Measurements from ENCODE around the gene AQP6.

The AQP6 gene

DNA sequence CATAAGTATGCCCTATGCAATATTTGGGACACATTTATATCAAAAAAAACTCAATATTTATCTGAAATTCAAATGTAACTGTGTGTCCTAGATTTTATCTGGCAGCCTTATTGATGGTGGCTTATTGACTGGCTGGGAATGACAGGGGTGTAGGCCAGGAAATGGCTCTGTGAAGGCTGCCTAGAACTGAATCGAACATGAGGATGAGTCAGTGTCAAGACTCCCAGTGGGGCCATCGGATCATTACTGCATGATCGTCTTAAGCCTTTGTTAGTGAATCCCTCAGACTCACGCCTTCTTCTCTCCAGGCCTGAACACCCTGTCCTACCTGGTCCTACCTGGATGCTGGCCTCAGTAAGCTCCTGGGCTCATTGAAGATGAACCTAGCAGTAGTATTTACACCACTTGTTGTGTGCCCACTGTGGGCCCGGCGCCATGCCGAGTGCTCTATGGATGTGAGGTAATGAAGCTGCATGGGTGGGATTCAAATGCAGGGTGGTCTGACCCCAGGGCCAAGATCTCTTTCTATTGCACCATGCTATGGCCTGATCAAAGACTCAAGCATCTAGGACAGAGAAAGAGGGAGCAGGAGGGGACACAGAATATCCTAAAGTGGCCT, 48.0 kb upstream of the AQP6 start:
- Histone ChIP-seq H3K23ac (ENCODE audit: low read depth, low read length, poor library complexity) (no peak overlapping the region), H3K14ac (ENCODE audit: low read length) (no peak overlapping the region), H2AK5ac (ENCODE audit: low read depth, low read length) (no peak overlapping the region), H3K4me1 (ENCODE audit: control insufficient read depth in 2 of 2, insufficient read depth in 1 of 2, low read depth in 1 of 2, low read length in 2 of 2) (peaks cover 0 to 2% of the 10 kb centered on the region in 2 donors), H3K27ac (replicated peaks; ENCODE audit: low read length) (no peak overlapping the region), H3K18ac (ENCODE audit: low read length) (no peak overlapping the region), H3K4me2 (ENCODE audit: insufficient read depth, low read length, poor library complexity, severe bottlenecking) (no peak overlapping the region), H3K36me3 (replicated peaks in 1 of 2; ENCODE audit: control insufficient read depth in 2 of 2, insufficient read depth in 2 of 2, low read length in 2 of 2) (no peaks in the 10 kb centered on the region), H4K91ac (ENCODE audit: low read depth, low read length, poor library complexity) (no peak overlapping the region), H3K27me3 (ENCODE audit: control insufficient read depth in 3 of 3, insufficient read depth in 3 of 3, low read depth in 1 of 3, low read length in 3 of 3) (peaks cover 0 to 34% (median 0%) of the 10 kb centered on the region in 3 experiments), H2BK5ac (ENCODE audit: low read length) (no peak overlapping the region), H3K79me1 (ENCODE audit: low read depth, low read length) (peaks cover 2% of the 10 kb centered on the region), H4K8ac (ENCODE audit: low read depth, low read length) (no peak overlapping the region), H2AFZ (ENCODE audit: low read length) (no peak overlapping the region), H2BK120ac (ENCODE audit: low read depth, low read length) (no peak overlapping the region), H3K9ac (ENCODE audit: low read depth, low read length, poor library complexity) (no peak overlapping the region), H3K4ac (ENCODE audit: low read length) (no peak overlapping the region), H3K4me3 (ENCODE audit: low read length in 2 of 2) (no peak overlapping the region), H2BK15ac (ENCODE audit: low read length) (no peak overlapping the region), H3K9me3 (replicated peaks in 1 of 2; ENCODE audit: control insufficient read depth in 2 of 2, insufficient read depth in 1 of 2, low read depth in 1 of 2, low read length in 2 of 2) (peaks cover 0 to 2% of the 10 kb centered on the region in 2 donors), H2BK12ac (ENCODE audit: low read length) (no peak overlapping the region)
- WGBS, 2 donors (ENCODE audit: extremely low coverage in 2 of 2, insufficient read length in 2 of 2, insufficient replicate concordance in 1 of 2): no CpG with 5 or more reads among the region's 7 CpGs
- DNase-seq (ENCODE audit: low spot score): no peak

DNA sequence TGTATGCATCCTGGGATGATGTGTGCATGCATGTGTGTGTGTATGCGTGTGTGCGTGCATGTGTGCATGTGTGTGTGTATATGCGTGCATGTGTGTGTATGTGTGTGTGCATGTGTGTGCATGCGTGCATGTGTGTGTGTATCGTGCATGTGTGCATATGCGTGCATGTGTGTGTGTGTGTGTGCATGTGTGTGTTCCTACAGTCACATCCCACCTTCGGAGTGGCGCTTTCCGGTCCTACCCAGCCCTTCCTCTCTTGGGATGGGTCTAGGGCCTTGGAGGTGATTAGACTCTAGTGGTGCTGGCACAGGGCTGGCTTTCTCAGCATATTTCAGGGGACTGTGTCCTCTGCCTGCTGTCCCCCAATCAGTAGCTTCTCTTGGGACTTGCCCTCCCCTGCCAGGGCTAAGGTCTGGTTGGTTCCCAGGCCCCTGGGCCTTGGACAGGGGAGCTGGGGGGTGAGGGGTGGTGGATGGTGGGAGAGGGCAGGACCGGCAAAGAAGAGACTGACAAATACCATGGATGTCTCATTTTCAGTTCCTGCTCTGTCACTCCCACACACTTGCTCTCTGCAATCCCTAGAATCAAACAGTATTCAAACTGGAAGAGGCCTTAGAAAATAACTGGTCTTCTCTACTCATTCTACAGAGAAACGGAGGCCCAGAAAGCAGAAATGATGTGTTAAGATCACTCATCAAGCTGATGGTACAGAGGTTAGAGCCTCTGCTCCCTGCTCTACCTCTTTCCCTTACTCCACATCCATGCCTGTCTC, 47.1 kb upstream of the AQP6 start:
- no peaks in the 10 kb centered on the region for H3K36me3 ChIP-seq (replicated peaks in 1 of 2; ENCODE audit: control insufficient read depth in 2 of 2, insufficient read depth in 2 of 2, low read length in 2 of 2)
- H3K9me3 ChIP-seq (replicated peaks in 1 of 2; ENCODE audit: control insufficient read depth in 2 of 2, insufficient read depth in 1 of 2, low read depth in 1 of 2, low read length in 2 of 2): peaks cover 0 to 2% of the 10 kb centered on the region in 2 donors
- peak overlapping the region; percentile 97 for H3K14ac ChIP-seq (ENCODE audit: low read length)
- H3K27me3 ChIP-seq (ENCODE audit: control insufficient read depth in 3 of 3, insufficient read depth in 3 of 3, low read depth in 1 of 3, low read length in 3 of 3): peaks cover 0 to 35% (median 0%) of the 10 kb centered on the region in 3 experiments
- no peak overlapping the region for H4K8ac ChIP-seq (ENCODE audit: low read depth, low read length)
- no peak overlapping the region for H4K91ac ChIP-seq (ENCODE audit: low read depth, low read length, poor library complexity)
- no peak overlapping the region for H3K27ac ChIP-seq (replicated peaks; ENCODE audit: low read length)
- no peak overlapping the region for H2AK5ac ChIP-seq (ENCODE audit: low read depth, low read length)
- H3K4ac ChIP-seq (ENCODE audit: low read length): no peak overlapping the region
- no peak overlapping the region for H2BK120ac ChIP-seq (ENCODE audit: low read depth, low read length)
- peaks cover 2% of the 10 kb centered on the region for H3K79me1 ChIP-seq (ENCODE audit: low read depth, low read length)
- H2BK5ac ChIP-seq (ENCODE audit: low read length): no peak overlapping the region
- WGBS, 2 donors (ENCODE audit: extremely low coverage in 2 of 2, insufficient read length in 2 of 2, insufficient replicate concordance in 1 of 2): no CpG with 5 or more reads among the region's 11 CpGs
- DNase-seq (ENCODE audit: low spot score): no peak
- H2BK15ac ChIP-seq (ENCODE audit: low read length): no peak overlapping the region
- peaks cover 0 to 2% of the 10 kb centered on the region in 2 donors for H3K4me1 ChIP-seq (ENCODE audit: control insufficient read depth in 2 of 2, insufficient read depth in 1 of 2, low read depth in 1 of 2, low read length in 2 of 2)
- H3K23ac ChIP-seq (ENCODE audit: low read depth, low read length, poor library complexity): peak overlapping the region; percentile 98
- H3K18ac ChIP-seq (ENCODE audit: low read length): peak overlapping the region; percentile 23
- H3K9ac ChIP-seq (ENCODE audit: low read depth, low read length, poor library complexity): peak overlapping the region; percentile 76
- peak overlapping the region in 1 of 2 donors; percentile 62 for H3K4me3 ChIP-seq (ENCODE audit: low read length in 2 of 2)
- no peak overlapping the region for H2AFZ ChIP-seq (ENCODE audit: low read length)
- no peak overlapping the region for H2BK12ac ChIP-seq (ENCODE audit: low read length)
- H3K4me2 ChIP-seq (ENCODE audit: insufficient read depth, low read length, poor library complexity, severe bottlenecking): no peak overlapping the region

DNA sequence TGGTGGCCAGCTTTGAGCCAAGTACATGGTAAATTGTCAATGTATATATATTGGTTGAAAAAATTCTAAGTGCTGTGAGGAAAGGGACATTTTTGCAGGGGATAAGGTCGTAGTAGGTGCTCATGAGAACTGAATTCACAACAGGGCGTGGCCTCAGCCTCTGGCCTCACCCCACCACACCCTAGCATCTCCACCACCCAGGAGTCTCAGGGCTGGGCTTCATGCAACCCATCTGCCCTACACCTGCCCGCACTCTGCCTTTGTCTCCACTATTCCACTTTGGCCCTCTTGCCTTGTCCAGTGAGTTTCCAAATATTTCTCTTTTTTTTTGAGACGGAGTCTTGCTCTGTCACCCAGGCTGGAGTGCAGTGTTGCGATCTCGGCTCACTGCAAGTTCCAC, 44.3 kb upstream of the AQP6 start:
- H3K4ac ChIP-seq (ENCODE audit: low read length): no peak overlapping the region
- H3K27ac ChIP-seq (replicated peaks; ENCODE audit: low read length): no peak overlapping the region
- H2AK5ac ChIP-seq (ENCODE audit: low read depth, low read length): no peak overlapping the region
- H2BK120ac ChIP-seq (ENCODE audit: low read depth, low read length): peak overlapping the region; percentile 76
- H3K9me3 ChIP-seq (replicated peaks in 1 of 2; ENCODE audit: control insufficient read depth in 2 of 2, insufficient read depth in 1 of 2, low read depth in 1 of 2, low read length in 2 of 2): peaks cover 0 to 2% of the 10 kb centered on the region in 2 donors
- H3K4me1 ChIP-seq (ENCODE audit: control insufficient read depth in 2 of 2, insufficient read depth in 1 of 2, low read depth in 1 of 2, low read length in 2 of 2): peaks cover 0 to 2% of the 10 kb centered on the region in 2 donors
- DNase-seq (ENCODE audit: low spot score): no peak
- no peak overlapping the region for H2BK12ac ChIP-seq (ENCODE audit: low read length)
- H3K9ac ChIP-seq (ENCODE audit: low read depth, low read length, poor library complexity): no peak overlapping the region
- no peak overlapping the region for H3K23ac ChIP-seq (ENCODE audit: low read depth, low read length, poor library complexity)
- H3K4me3 ChIP-seq (ENCODE audit: low read length in 2 of 2): no peak overlapping the region
- H2AFZ ChIP-seq (ENCODE audit: low read length): no peak overlapping the region
- H2BK5ac ChIP-seq (ENCODE audit: low read length): no peak overlapping the region
- H3K18ac ChIP-seq (ENCODE audit: low read length): no peak overlapping the region
- no peak overlapping the region for H4K91ac ChIP-seq (ENCODE audit: low read depth, low read length, poor library complexity)
- H3K36me3 ChIP-seq (replicated peaks in 1 of 2; ENCODE audit: control insufficient read depth in 2 of 2, insufficient read depth in 2 of 2, low read length in 2 of 2): no peaks in the 10 kb centered on the region
- H3K14ac ChIP-seq (ENCODE audit: low read length): no peak overlapping the region
- H3K4me2 ChIP-seq (ENCODE audit: insufficient read depth, low read length, poor library complexity, severe bottlenecking): no peak overlapping the region
- no peak overlapping the region for H4K8ac ChIP-seq (ENCODE audit: low read depth, low read length)
- WGBS, 2 donors (ENCODE audit: extremely low coverage in 2 of 2, insufficient read length in 2 of 2, insufficient replicate concordance in 1 of 2): no CpG with 5 or more reads among the region's 6 CpGs
- H2BK15ac ChIP-seq (ENCODE audit: low read length): no peak overlapping the region
- peaks cover 0 to 22% (median 0%) of the 10 kb centered on the region in 3 experiments for H3K27me3 ChIP-seq (ENCODE audit: control insufficient read depth in 3 of 3, insufficient read depth in 3 of 3, low read depth in 1 of 3, low read length in 3 of 3)
- H3K79me1 ChIP-seq (ENCODE audit: low read depth, low read length): peaks cover 2% of the 10 kb centered on the region

DNA sequence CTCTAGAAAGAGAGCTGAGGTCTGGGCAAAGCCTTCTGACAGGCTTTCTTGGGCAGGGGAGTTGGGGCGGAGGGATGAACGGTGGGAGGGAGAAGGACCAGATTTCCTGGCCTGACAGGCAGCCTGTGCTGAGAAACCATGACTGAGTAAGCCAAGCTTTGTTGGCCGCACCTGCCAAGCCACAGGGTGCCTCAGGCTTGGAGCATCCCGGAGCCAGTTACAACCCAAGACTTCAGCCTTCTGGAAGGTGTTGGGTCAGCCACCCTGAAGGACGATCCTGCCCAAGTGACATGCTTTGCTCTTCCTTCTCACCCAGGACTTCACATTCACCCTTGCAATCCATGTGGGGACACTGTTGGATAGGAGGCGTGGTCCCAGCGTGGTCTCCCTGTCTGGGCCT, 43.2 kb upstream of the AQP6 start:
- no peak overlapping the region for H3K27ac ChIP-seq (replicated peaks; ENCODE audit: low read length)
- peak overlapping the region in 1 of 2 donors; percentile 23 for H3K4me3 ChIP-seq (ENCODE audit: low read length in 2 of 2)
- H2BK15ac ChIP-seq (ENCODE audit: low read length): no peak overlapping the region
- no peak overlapping the region for H2BK120ac ChIP-seq (ENCODE audit: low read depth, low read length)
- no peak overlapping the region for H2BK12ac ChIP-seq (ENCODE audit: low read length)
- H3K14ac ChIP-seq (ENCODE audit: low read length): no peak overlapping the region
- H3K27me3 ChIP-seq (ENCODE audit: control insufficient read depth in 3 of 3, insufficient read depth in 3 of 3, low read depth in 1 of 3, low read length in 3 of 3): peaks cover 0 to 22% (median 0%) of the 10 kb centered on the region in 3 experiments
- no peaks in the 10 kb centered on the region for H3K36me3 ChIP-seq (replicated peaks in 1 of 2; ENCODE audit: control insufficient read depth in 2 of 2, insufficient read depth in 2 of 2, low read length in 2 of 2)
- H3K9ac ChIP-seq (ENCODE audit: low read depth, low read length, poor library complexity): no peak overlapping the region
- no peak overlapping the region for H3K18ac ChIP-seq (ENCODE audit: low read length)
- no peak overlapping the region for H2BK5ac ChIP-seq (ENCODE audit: low read length)
- H4K91ac ChIP-seq (ENCODE audit: low read depth, low read length, poor library complexity): no peak overlapping the region
- WGBS, 2 donors (ENCODE audit: extremely low coverage in 2 of 2, insufficient read length in 2 of 2, insufficient replicate concordance in 1 of 2): no CpG with 5 or more reads among the region's 7 CpGs
- H3K4ac ChIP-seq (ENCODE audit: low read length): no peak overlapping the region
- DNase-seq (ENCODE audit: low spot score): no peak
- peaks cover 2% of the 10 kb centered on the region for H3K79me1 ChIP-seq (ENCODE audit: low read depth, low read length)
- H3K9me3 ChIP-seq (replicated peaks in 1 of 2; ENCODE audit: control insufficient read depth in 2 of 2, insufficient read depth in 1 of 2, low read depth in 1 of 2, low read length in 2 of 2): peaks cover 0 to 2% of the 10 kb centered on the region in 2 donors
- H3K4me1 ChIP-seq (ENCODE audit: control insufficient read depth in 2 of 2, insufficient read depth in 1 of 2, low read depth in 1 of 2, low read length in 2 of 2): peaks cover 0 to 2% of the 10 kb centered on the region in 2 donors
- H3K4me2 ChIP-seq (ENCODE audit: insufficient read depth, low read length, poor library complexity, severe bottlenecking): no peak overlapping the region
- H4K8ac ChIP-seq (ENCODE audit: low read depth, low read length): no peak overlapping the region
- H3K23ac ChIP-seq (ENCODE audit: low read depth, low read length, poor library complexity): no peak overlapping the region
- H2AFZ ChIP-seq (ENCODE audit: low read length): no peak overlapping the region
- H2AK5ac ChIP-seq (ENCODE audit: low read depth, low read length): no peak overlapping the region

Measured in neuronal stem cell (in vitro differentiated cells).